Measurements from ENCODE around the gene H1-8. TPM values are rescaled to one million over a fixed set of nuclear protein-coding genes. Genes with fewer than 3 reads are reported as not detected.

H1-8 gene
- polyA plus RNA-seq, 1 experiment: not detected

DNA sequence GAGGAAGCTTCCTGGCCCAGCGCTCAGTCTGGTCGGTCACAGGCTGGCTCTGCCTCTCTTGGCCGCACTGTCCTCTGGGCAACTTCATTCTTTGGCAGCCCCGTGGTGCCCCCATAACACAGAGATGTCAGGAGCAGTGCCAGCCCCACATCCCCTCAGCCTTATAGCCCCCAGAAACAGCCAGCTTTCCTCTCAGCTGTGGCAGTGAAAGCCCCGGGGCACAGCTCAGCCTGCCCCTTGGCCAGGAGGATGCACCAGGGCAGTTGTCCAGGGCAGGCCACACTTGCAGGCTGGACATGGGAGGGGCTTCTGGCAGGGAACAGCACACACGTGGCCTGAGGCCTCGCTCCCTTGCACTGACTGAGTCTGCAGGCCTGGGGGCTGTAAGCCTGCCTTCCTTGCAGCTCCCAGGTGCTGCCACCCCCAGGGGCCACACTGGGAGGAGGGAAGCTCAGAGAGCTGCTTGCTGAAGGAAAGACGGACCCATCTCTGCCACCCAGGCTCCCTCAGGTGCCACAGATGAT is 24.9 kb upstream of the H1-8 start:
- TF ChIP-seq, protein P1, sequence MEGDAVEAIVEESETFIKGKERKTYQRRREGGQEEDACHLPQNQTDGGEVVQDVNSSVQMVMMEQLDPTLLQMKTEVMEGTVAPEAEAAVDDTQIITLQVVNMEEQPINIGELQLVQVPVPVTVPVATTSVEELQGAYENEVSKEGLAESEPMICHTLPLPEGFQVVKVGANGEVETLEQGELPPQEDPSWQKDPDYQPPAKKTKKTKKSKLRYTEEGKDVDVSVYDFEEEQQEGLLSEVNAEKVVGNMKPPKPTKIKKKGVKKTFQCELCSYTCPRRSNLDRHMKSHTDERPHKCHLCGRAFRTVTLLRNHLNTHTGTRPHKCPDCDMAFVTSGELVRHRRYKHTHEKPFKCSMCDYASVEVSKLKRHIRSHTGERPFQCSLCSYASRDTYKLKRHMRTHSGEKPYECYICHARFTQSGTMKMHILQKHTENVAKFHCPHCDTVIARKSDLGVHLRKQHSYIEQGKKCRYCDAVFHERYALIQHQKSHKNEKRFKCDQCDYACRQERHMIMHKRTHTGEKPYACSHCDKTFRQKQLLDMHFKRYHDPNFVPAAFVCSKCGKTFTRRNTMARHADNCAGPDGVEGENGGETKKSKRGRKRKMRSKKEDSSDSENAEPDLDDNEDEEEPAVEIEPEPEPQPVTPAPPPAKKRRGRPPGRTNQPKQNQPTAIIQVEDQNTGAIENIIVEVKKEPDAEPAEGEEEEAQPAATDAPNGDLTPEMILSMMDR (IDR thresholded peaks at IDR 0.05; ENCODE audit: low read depth, low read length): no peak
- DNase-seq (ENCODE audit: low read depth, low spot score): no peak
- CTCF ChIA-PET: no interaction called here
- H3K27ac ChIP-seq (ENCODE audit: low read depth, low read length): no peak overlapping the region
- H3K9me3 ChIP-seq (ENCODE audit: control insufficient read depth, insufficient read depth, low read length): no peaks in the 10 kb centered on the region; the same call in 1 of the 2 replicates
- no peaks in the 10 kb centered on the region for H3K27me3 ChIP-seq (ENCODE audit: control insufficient read depth, insufficient read depth, low read length)
- POLR2A ChIA-PET: no interaction called here
- H3K4me3 ChIP-seq (ENCODE audit: low read depth, low read length): no peak overlapping the region

DNA sequence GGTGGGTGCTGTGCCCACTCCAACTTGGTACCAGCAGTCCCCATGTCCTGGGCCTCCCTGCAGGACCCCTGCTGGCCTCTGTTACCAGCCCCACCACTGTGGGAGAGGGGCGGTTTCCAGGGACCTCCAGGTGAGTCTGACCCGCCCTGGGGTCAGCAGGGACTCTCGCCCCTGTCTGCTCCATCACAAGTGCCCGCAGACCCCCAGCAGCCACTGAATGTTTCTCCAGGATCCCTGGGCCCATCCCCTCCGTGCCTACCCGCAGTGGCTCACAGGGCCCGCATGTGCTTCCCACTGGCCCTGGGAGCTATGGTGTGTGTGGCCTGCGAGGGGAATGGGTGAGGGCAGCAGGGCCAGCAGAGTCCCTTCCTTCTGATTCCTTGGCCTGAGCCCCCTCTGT is 24.4 kb upstream of the H1-8 start:
- Histone ChIP-seq H3K27me3 (ENCODE audit: control insufficient read depth, insufficient read depth, low read length) (no peaks in the 10 kb centered on the region), H3K4me3 (ENCODE audit: low read depth, low read length) (no peak overlapping the region), H3K9me3 (ENCODE audit: control insufficient read depth, insufficient read depth, low read length) (no peaks in the 10 kb centered on the region; the same call in 1 of the 2 replicates), H3K27ac (ENCODE audit: low read depth, low read length) (no peak overlapping the region)
- ChIA-PET CTCF (no interaction called here), POLR2A (no interaction called here)
- no peak for DNase-seq (ENCODE audit: low read depth, low spot score)
- TF ChIP-seq, protein P1 (IDR thresholded peaks at IDR 0.05; ENCODE audit: low read depth, low read length): no peak

DNA sequence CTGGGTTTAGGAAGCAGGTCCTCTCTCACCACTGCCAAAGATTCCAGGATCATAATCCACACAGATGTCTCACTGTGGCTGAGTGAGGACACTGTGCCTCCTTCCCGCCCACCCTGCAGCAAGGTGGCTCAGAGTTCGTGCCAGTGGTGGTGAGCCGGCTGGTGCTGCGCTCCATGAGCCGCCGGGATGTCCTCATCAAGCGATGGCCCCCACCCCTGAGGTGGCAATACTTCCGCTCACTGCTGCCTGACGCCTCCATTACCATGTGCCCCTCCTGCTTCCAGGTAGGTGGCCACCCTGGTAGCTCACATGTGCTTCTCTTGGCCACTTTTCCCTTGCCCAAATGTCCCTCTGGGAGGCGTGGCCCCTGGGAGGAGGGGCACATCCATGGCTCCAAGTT is 23.5 kb upstream of the H1-8 start:
- no peak for DNase-seq (ENCODE audit: low read depth, low spot score)
- ChIA-PET POLR2A (no interaction called here), CTCF (no interaction called here)
- H3K27ac ChIP-seq (ENCODE audit: low read depth, low read length): no peak overlapping the region
- TF ChIP-seq, protein P1 (IDR thresholded peaks at IDR 0.05; ENCODE audit: low read depth, low read length): no peak
- H3K9me3 ChIP-seq (ENCODE audit: control insufficient read depth, insufficient read depth, low read length): no peaks in the 10 kb centered on the region; the same call in 1 of the 2 replicates
- H3K4me3 ChIP-seq (ENCODE audit: low read depth, low read length): no peak overlapping the region
- H3K27me3 ChIP-seq (ENCODE audit: control insufficient read depth, insufficient read depth, low read length): no peaks in the 10 kb centered on the region

DNA sequence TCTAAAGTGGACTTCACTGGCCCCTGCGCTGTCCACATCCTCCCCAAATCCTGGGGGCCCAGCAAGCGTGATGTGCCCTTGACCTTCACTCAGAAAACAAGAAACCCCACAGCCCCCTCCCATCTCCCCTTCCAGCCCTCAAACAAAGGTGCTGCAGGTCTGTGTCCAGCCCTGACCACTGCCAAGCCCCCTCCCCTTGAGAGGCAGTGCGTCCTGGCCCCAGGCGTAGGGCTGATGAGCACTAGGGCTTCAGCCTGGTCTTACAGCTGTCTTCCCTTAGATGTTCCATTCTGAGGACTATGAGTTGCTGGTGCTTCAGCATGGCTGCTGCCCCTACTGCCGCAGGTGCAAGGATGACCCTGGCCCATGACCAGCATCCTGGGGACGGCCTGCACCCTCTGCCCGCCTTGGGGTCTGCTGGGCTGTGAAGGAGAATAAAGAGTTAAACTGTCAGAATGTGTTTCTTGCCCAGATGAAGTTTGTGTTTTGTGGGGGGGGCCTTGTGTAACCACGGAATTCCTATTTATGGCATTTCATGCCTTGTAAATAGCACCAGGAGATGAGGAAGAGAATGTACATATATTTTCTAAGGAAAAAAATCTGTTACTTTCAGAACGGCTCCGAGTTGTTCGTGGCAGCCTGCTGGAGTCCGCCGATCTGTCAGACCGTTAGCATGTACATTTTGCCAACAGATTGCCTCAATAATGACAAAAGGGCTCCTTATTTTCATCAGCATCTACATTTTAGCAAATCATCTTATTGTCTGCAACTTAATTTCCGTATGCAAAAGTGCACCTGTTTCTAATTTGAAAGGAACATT is 22.9 kb upstream of the H1-8 start:
- H3K9me3 ChIP-seq (ENCODE audit: control insufficient read depth, insufficient read depth, low read length): no peaks in the 10 kb centered on the region; the same call in 1 of the 2 replicates
- DNase-seq (ENCODE audit: low read depth, low spot score): no peak
- CTCF ChIA-PET: no interaction called here
- POLR2A ChIA-PET: no interaction called here
- no peaks in the 10 kb centered on the region for H3K27me3 ChIP-seq (ENCODE audit: control insufficient read depth, insufficient read depth, low read length)
- TF ChIP-seq, protein P1 (IDR thresholded peaks at IDR 0.05; ENCODE audit: low read depth, low read length): no peak
- no peak overlapping the region for H3K27ac ChIP-seq (ENCODE audit: low read depth, low read length)
- H3K4me3 ChIP-seq (ENCODE audit: low read depth, low read length): no peak overlapping the region

DNA sequence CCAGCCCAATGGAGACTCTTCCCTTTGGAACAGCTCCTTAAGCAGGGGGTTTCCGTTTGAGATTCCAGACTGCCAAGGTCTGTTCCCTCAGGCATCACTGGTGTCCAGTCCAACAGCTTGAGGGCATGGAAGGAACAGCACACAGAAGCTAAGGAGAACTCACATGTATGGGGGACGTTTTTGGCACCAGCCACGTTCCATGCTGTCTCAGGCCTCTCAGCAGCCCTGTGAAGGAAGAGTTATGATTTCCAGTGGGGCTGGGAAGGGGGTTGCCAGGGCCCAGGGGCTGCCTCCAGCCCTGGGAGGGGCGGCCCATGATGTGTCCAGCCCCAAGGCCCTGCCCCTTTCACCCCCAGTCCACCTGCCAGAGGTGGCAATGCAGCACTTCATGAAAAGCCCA is 22.0 kb upstream of the H1-8 start:
- no peak for DNase-seq (ENCODE audit: low read depth, low spot score)
- no peak overlapping the region for H3K27ac ChIP-seq (ENCODE audit: low read depth, low read length)
- ChIA-PET CTCF (no interaction called here), POLR2A (no interaction called here)
- TF ChIP-seq, protein P1 (IDR thresholded peaks at IDR 0.05; ENCODE audit: low read depth, low read length): no peak
- no peaks in the 10 kb centered on the region; the same call in 1 of the 2 replicates for H3K9me3 ChIP-seq (ENCODE audit: control insufficient read depth, insufficient read depth, low read length)
- H3K4me3 ChIP-seq (ENCODE audit: low read depth, low read length): no peak overlapping the region
- H3K27me3 ChIP-seq (ENCODE audit: control insufficient read depth, insufficient read depth, low read length): no peaks in the 10 kb centered on the region
